Panc1 (cell line): Measurements from ENCODE around the gene IFNB1. TPM values are rescaled to one million over a fixed set of nuclear protein-coding genes. Genes with fewer than 3 reads are reported as not detected.

Experiments
- ATAC-seq: fragments of 200-7000 bp; cut with Tn5 transposase; 2 replicates; pipeline ENCODE4 v1.9.1; 2020; ENCODE audit warnings: mild to moderate bottlenecking, moderate library complexity
- BruUV-seq: library from RNA; stranded (reverse); fragments of 400-500 nt; replicated peaks from 2 replicates; lab custom pipeline; 2021; lab: Mats Ljungman, UMichigan
- CTCF ChIA-PET: fragments of 300-600 bp; sonication (Branson Sonifier 250); formaldehyde crosslinking; loops from one replicate; lab custom pipeline; 2022; ENCODE audit warnings: antibody characterized with exemption; lab: Charles Lee
- POLR2A ChIA-PET: fragments of 300-600 bp; sonication (Branson Sonifier 250); formaldehyde crosslinking; loops from one replicate; lab custom pipeline; 2022; ENCODE audit warnings: antibody characterized with exemption; lab: Charles Lee
- DNase-seq: peaks from one replicate; pipeline ENCODE4 v3.0.0-alpha.2; 2010; ENCODE audit warnings: low read depth, low spot score
- H3K27ac ChIP-seq: 2 replicates; pipeline ENCODE4 v1.5.1; 2011; ENCODE audit warnings: mild to moderate bottlenecking, low read length, inconsistent platforms
- H3K27me3 ChIP-seq: fragments of 200-500 bp; sonication (Bioruptor generic); 2 replicates; pipeline ENCODE4 v1.6.0; 2014; ENCODE audit warnings: low read length, inconsistent platforms; ENCODE audit not compliant: control insufficient read depth, insufficient read depth
- H3K36me3 ChIP-seq: fragments of 200-500 bp; sonication (Bioruptor generic); 2 replicates; pipeline ENCODE4 v1.5.1; 2014; ENCODE audit warnings: inconsistent platforms, mild to moderate bottlenecking, low read length, moderate library complexity; ENCODE audit not compliant: control insufficient read depth, insufficient read depth
- H3K4me1 ChIP-seq: 2 replicates; pipeline ENCODE4 v1.5.1; 2011; ENCODE audit warnings: inconsistent platforms, mild to moderate bottlenecking, low read length, moderate library complexity; ENCODE audit not compliant: control insufficient read depth, insufficient read depth
- H3K4me3 ChIP-seq, 2 experiments: 2 replicates each; pipeline ENCODE4 v1.5.1; 2011 to 2012; ENCODE audit warnings: low read depth in 2 of 2, low read length in 2 of 2, mild to moderate bottlenecking in 2 of 2, inconsistent platforms in 1 of 2, moderate library complexity in 1 of 2
- H3K9me3 ChIP-seq: fragments of 200-500 bp; sonication (Bioruptor generic); 2 replicates; pipeline ENCODE4 v1.5.1; 2014; ENCODE audit warnings: low read depth, mild to moderate bottlenecking, inconsistent platforms, low read length, moderate library complexity; ENCODE audit not compliant: control insufficient read depth, insufficient read depth
- POLR2AphosphoS5 ChIP-seq: IDR thresholded peaks from 2 replicates; pipeline ENCODE4 v1.6.1; 2012; ENCODE audit warnings: mild to moderate bottlenecking, low read depth, low read length, moderate library complexity
- SIN3A ChIP-seq: IDR thresholded peaks from 2 replicates; pipeline ENCODE4 v1.6.1; 2012; ENCODE audit warnings: low read depth, mild to moderate bottlenecking, low read length, moderate library complexity, borderline replicate concordance; ENCODE audit not compliant: insufficient read depth
- TCF7L2 ChIP-seq: IDR thresholded peaks from 2 replicates; pipeline ENCODE4 v1.6.1; 2011; ENCODE audit warnings: mild to moderate bottlenecking, low read depth, low read length, inconsistent platforms
- in situ Hi-C: cut with HindIII; loops from 2 replicates; pipeline ENCODE4 v1.10.0; 2016; ENCODE audit warnings: low sequenced_read_pairs, low pct_unique_long_range_greater_than_20kb
- intact Hi-C: fragments of 100-400 bp; cut with micrococcal nuclease; formaldehyde crosslinking; loops from one replicate; pipeline ENCODE4 v1.10.0; 2022; ENCODE audit not compliant: unreplicated experiment
- total RNA-seq: library from RNA; stranded (reverse); gene quantifications from one replicate; pipeline ENCODE4 v1.2.1, GENCODE V29; 2021; ENCODE audit not compliant: unreplicated experiment
- TF ChIP-seq, protein P1 (sequence below), 2 experiments: IDR thresholded peaks; 2 replicates each; pipeline ENCODE4 v1.6.1; 2011 to 2012; ENCODE audit warnings: low read depth in 2 of 2, control low read depth in 1 of 2, low read length in 1 of 2, mild to moderate bottlenecking in 1 of 2, moderate library complexity in 1 of 2; ENCODE audit not compliant: insufficient read depth in 1 of 2
- TF ChIP-seq, protein P2 (sequence below): fragments of 450-650 bp; IDR thresholded peaks from 2 replicates; pipeline ENCODE4 v1.5.1; 2017; ENCODE audit warnings: mild to moderate bottlenecking

Gene IFNB1
- total RNA-seq, 1 experiment from 2014 or later = not detected

DNA sequence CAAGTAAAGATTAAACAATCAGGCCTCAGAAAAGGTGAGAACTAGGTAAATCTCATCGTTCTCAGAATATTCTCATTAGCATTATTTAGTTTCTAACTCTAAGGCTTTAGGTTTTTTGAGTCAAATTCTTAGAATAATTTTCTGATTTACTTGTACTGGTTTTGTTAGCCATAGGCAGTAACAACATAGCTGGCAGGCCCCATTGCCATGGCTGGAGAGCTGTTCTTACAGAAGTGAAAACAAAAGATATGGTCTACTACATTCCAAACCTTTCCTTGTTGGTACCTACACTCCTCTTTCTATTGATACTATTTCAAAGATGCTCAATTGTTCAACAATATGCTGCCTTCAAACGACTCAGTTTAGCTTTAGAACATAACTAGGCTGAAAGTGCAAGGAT is 36.6 kb upstream of the IFNB1 start:
- Histone ChIP-seq H3K27me3 (no peaks in the 10 kb centered on the region), H3K27ac (no peak overlapping the region), H3K4me1 (no peaks in the 10 kb centered on the region), H3K4me3 (no peak overlapping the region), H3K9me3 (no peaks in the 10 kb centered on the region), H3K36me3 (no peaks in the 10 kb centered on the region)
- TF ChIP-seq POLR2AphosphoS5 = no peak
- no peak for TF ChIP-seq TCF7L2
- TF ChIP-seq SIN3A = no peak
- TF ChIP-seq, protein P1, sequence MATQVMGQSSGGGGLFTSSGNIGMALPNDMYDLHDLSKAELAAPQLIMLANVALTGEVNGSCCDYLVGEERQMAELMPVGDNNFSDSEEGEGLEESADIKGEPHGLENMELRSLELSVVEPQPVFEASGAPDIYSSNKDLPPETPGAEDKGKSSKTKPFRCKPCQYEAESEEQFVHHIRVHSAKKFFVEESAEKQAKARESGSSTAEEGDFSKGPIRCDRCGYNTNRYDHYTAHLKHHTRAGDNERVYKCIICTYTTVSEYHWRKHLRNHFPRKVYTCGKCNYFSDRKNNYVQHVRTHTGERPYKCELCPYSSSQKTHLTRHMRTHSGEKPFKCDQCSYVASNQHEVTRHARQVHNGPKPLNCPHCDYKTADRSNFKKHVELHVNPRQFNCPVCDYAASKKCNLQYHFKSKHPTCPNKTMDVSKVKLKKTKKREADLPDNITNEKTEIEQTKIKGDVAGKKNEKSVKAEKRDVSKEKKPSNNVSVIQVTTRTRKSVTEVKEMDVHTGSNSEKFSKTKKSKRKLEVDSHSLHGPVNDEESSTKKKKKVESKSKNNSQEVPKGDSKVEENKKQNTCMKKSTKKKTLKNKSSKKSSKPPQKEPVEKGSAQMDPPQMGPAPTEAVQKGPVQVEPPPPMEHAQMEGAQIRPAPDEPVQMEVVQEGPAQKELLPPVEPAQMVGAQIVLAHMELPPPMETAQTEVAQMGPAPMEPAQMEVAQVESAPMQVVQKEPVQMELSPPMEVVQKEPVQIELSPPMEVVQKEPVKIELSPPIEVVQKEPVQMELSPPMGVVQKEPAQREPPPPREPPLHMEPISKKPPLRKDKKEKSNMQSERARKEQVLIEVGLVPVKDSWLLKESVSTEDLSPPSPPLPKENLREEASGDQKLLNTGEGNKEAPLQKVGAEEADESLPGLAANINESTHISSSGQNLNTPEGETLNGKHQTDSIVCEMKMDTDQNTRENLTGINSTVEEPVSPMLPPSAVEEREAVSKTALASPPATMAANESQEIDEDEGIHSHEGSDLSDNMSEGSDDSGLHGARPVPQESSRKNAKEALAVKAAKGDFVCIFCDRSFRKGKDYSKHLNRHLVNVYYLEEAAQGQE (IDR thresholded peaks at IDR 0.05; ENCODE audit: insufficient read depth in 1 of 2, low read depth in 2 of 2, low read length in 1 of 2) = no peak
- TF ChIP-seq, protein P2, sequence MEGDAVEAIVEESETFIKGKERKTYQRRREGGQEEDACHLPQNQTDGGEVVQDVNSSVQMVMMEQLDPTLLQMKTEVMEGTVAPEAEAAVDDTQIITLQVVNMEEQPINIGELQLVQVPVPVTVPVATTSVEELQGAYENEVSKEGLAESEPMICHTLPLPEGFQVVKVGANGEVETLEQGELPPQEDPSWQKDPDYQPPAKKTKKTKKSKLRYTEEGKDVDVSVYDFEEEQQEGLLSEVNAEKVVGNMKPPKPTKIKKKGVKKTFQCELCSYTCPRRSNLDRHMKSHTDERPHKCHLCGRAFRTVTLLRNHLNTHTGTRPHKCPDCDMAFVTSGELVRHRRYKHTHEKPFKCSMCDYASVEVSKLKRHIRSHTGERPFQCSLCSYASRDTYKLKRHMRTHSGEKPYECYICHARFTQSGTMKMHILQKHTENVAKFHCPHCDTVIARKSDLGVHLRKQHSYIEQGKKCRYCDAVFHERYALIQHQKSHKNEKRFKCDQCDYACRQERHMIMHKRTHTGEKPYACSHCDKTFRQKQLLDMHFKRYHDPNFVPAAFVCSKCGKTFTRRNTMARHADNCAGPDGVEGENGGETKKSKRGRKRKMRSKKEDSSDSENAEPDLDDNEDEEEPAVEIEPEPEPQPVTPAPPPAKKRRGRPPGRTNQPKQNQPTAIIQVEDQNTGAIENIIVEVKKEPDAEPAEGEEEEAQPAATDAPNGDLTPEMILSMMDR = no peak
- no TSS peak for BruUV-seq
- POLR2A ChIA-PET = no interaction called here
- no peak for DNase-seq
- CTCF ChIA-PET = no interaction called here
- no peak for ATAC-seq
- intact Hi-C loops = loop anchor here (5.0 kb wide), 2 partner anchors 492 to 1187 kb away; partner anchors contain the start of gene MLLT3
- in situ Hi-C loops = no loop called here

DNA sequence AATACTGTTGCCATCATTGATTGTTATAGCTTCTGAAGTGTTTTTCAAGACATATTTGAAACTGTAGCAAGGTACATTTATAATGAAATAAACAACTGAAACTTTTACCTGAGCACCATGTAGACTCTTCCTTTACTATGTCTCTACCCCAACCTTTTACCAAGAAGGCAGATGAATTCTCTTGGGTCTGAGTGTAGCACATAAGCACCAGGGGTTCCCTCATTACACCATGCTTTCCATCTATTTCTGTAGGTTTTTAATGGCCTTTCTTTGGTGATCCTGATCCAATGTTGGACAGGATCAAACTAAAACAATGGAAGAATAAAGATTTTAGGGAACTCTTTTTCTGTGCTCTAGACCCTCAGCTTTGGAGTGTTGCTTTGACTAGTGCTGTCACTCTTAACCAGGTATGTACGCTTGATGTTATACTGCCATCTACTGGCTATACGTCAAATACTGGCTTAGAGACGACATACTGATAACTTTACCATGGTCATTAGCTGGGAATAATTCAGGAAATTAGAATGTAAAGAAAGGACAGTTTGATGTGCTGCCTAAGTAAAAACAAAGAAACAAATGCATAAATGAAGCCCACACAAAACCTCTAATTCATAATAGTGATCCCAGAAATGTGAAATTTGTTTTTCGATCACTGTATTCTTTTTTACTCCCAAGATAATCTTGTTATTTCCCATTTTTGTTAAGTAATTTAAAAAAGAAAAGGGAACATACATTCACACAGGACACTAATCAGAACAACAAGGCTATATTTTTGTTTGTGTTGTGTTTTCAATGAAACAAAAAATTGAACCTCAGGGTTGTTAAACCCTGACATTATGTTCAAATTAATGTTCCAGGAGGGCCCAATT is 33.2 kb upstream of the IFNB1 start:
- ChIA-PET POLR2A (no interaction called here), CTCF (interaction anchor here (0.5 kb wide), 1 partner anchor 197 kb away, joined by 4 read pairs; no protein-coding TSS in a partner anchor)
- peak; percentile 74; the same call in 1 of the 2 replicates for ATAC-seq

More for the DNA sequence above, 33.2 kb upstream of the IFNB1 start:
- H3K27ac ChIP-seq = no peak overlapping the region
- H3K36me3 ChIP-seq = no peaks in the 10 kb centered on the region
- no peaks in the 10 kb centered on the region for H3K27me3 ChIP-seq
- no peak overlapping the region for H3K4me3 ChIP-seq
- no peaks in the 10 kb centered on the region for H3K4me1 ChIP-seq
- intact Hi-C loops (loop anchor here (5.0 kb wide), 2 partner anchors 489 to 1184 kb away; partner anchors contain the start of gene MLLT3), in situ Hi-C loops (no loop called here)
- H3K9me3 ChIP-seq = no peaks in the 10 kb centered on the region
- no TSS peak for BruUV-seq
- TF ChIP-seq, protein P1 (IDR thresholded peaks at IDR 0.05; ENCODE audit: insufficient read depth in 1 of 2, low read depth in 2 of 2, low read length in 1 of 2) = no peak
- TF ChIP-seq SIN3A = no peak
- TF ChIP-seq, protein P2 = peak; percentile 51; the same call in 1 of the 2 replicates
- DNase-seq = peak; percentile 36
